Breast epithelium (tissue), 3 donors: ENCODE measurements around the gene ARID5B.

Experiments used
- POLR2A ChIP-seq: fragments of 450-650 bp; IDR thresholded peaks from one replicate; pipeline ENCODE4 v1.6.1; 2016; ENCODE audit warnings: antibody characterized with exemption, mild to moderate bottlenecking, moderate library complexity
- TF ChIP-seq, protein P1 (sequence below), 3 donors: fragments of 450-650 bp; IDR thresholded peaks; one replicate each; pipeline ENCODE4 v1.5.1; 2016 to 2017; ENCODE audit warnings: antibody characterized with exemption in 3 of 3, mild to moderate bottlenecking in 3 of 3, moderate library complexity in 3 of 3

DNA sequence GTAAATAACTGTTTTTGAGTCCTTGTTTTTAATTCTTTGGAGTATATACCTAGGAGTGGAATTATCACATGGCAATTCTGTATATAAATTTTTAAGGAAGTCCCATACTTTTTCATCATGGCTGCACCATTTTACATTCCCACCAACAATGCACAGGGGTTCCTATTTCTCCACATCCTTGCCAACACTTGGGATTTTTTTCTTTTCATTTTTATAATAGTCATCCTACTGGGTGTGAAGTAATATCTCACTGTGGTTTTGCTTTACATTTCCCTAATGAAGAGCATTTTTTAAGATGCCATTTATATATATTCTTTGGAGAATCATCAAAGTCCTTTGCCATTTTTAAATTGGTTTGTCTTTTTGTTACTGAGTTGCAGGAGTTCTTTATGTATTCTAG lies 89.7 kb downstream of the ARID5B start:
- TF ChIP-seq POLR2A: no peak
- TF ChIP-seq, protein P1, sequence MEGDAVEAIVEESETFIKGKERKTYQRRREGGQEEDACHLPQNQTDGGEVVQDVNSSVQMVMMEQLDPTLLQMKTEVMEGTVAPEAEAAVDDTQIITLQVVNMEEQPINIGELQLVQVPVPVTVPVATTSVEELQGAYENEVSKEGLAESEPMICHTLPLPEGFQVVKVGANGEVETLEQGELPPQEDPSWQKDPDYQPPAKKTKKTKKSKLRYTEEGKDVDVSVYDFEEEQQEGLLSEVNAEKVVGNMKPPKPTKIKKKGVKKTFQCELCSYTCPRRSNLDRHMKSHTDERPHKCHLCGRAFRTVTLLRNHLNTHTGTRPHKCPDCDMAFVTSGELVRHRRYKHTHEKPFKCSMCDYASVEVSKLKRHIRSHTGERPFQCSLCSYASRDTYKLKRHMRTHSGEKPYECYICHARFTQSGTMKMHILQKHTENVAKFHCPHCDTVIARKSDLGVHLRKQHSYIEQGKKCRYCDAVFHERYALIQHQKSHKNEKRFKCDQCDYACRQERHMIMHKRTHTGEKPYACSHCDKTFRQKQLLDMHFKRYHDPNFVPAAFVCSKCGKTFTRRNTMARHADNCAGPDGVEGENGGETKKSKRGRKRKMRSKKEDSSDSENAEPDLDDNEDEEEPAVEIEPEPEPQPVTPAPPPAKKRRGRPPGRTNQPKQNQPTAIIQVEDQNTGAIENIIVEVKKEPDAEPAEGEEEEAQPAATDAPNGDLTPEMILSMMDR (IDR thresholded peaks at IDR 0.05): no peak
